SK-N-SH (cell line): Measurements from ENCODE around the gene TBC1D21.

Experiments
- CHD2 ChIP-seq: fragments of 150-350 bp; IDR thresholded peaks from 2 replicates; pipeline ENCODE4 v1.6.1; 2018; ENCODE audit warnings: low read length; ENCODE audit not compliant: partially characterized antibody
- CTCF ChIP-seq: fragments of 200-600 bp; sonication (generic); IDR thresholded peaks from 2 replicates; pipeline ENCODE4 v1.6.1; 2017; ENCODE audit warnings: antibody characterized with exemption, mild to moderate bottlenecking, moderate library complexity
- EP300 ChIP-seq, 2 experiments: IDR thresholded peaks; 2 replicates each; pipeline versions ENCODE4 v1.4.0 to v1.6.1; 2012; ENCODE audit warnings: borderline replicate concordance in 1 of 2, low read depth in 1 of 2, low read length in 1 of 2
- GABPA ChIP-seq: IDR thresholded peaks from 2 replicates; pipeline ENCODE4 v1.4.0; 2012; ENCODE audit warnings: low read depth, mild to moderate bottlenecking
- JUND ChIP-seq: IDR thresholded peaks from 2 replicates; pipeline ENCODE4 v1.4.0; 2012
- PBX3 ChIP-seq: IDR thresholded peaks from 2 replicates; pipeline ENCODE4; 2012
- POLR2AphosphoS5 ChIP-seq: IDR thresholded peaks from 2 replicates; pipeline ENCODE4 v1.6.1; 2012; ENCODE audit warnings: low read depth, low read length
- USF1 ChIP-seq: IDR thresholded peaks from 2 replicates; pipeline ENCODE4 v1.4.0; 2012; ENCODE audit warnings: low read depth, borderline replicate concordance
- TF ChIP-seq, protein P1 (sequence below): IDR thresholded peaks from 2 replicates; pipeline ENCODE4 v1.6.1; 2012; ENCODE audit warnings: mild to moderate bottlenecking, low read depth, low read length, moderate library complexity

- TF ChIP-seq CTCF (no peak), USF1 (no peak), POLR2AphosphoS5 (no peak), EP300 (IDR thresholded peaks at IDR 0.05; ENCODE audit: borderline replicate concordance in 1 of 2, low read depth in 1 of 2, low read length in 1 of 2) (no peak), GABPA (no peak), PBX3 (no peak), CHD2 (no peak), JUND (no peak)
- TF ChIP-seq, protein P1, sequence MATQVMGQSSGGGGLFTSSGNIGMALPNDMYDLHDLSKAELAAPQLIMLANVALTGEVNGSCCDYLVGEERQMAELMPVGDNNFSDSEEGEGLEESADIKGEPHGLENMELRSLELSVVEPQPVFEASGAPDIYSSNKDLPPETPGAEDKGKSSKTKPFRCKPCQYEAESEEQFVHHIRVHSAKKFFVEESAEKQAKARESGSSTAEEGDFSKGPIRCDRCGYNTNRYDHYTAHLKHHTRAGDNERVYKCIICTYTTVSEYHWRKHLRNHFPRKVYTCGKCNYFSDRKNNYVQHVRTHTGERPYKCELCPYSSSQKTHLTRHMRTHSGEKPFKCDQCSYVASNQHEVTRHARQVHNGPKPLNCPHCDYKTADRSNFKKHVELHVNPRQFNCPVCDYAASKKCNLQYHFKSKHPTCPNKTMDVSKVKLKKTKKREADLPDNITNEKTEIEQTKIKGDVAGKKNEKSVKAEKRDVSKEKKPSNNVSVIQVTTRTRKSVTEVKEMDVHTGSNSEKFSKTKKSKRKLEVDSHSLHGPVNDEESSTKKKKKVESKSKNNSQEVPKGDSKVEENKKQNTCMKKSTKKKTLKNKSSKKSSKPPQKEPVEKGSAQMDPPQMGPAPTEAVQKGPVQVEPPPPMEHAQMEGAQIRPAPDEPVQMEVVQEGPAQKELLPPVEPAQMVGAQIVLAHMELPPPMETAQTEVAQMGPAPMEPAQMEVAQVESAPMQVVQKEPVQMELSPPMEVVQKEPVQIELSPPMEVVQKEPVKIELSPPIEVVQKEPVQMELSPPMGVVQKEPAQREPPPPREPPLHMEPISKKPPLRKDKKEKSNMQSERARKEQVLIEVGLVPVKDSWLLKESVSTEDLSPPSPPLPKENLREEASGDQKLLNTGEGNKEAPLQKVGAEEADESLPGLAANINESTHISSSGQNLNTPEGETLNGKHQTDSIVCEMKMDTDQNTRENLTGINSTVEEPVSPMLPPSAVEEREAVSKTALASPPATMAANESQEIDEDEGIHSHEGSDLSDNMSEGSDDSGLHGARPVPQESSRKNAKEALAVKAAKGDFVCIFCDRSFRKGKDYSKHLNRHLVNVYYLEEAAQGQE = peak; percentile 89
Measured at GRCh38 chr15:73832657-73833056, 40.7 kb upstream of the TBC1D21 start.
